ENCODE results near the gene CRYGB.

DNA sequence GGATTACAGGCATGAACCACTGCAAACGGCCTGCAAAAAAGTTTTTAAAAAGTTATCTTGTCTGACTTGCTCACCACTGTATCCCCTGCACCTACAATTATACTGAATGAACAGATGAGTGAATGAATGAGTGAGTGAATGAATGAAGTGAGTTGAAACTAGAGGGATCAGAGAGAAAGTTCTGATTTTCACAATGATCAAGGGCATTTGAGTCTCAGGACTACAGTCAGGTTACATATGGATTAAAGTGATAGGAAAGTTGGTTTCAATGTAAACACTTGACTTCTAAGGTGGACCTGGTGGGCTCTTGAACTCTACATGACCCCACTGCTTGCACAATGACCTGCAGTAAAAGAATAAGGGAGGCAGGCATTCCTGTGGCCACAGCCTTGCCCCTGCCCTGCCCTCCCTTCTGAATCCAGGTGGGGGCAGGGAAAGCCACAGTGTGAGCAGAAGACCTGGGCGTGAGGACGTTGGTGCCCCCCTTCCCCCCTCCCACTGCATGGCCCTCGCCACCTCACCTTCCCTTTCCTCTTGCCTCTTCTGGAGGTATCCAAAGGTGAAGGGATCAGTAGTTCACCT is 33.2 kb upstream of the CRYGB start:
- TF ChIP-seq, protein P1, sequence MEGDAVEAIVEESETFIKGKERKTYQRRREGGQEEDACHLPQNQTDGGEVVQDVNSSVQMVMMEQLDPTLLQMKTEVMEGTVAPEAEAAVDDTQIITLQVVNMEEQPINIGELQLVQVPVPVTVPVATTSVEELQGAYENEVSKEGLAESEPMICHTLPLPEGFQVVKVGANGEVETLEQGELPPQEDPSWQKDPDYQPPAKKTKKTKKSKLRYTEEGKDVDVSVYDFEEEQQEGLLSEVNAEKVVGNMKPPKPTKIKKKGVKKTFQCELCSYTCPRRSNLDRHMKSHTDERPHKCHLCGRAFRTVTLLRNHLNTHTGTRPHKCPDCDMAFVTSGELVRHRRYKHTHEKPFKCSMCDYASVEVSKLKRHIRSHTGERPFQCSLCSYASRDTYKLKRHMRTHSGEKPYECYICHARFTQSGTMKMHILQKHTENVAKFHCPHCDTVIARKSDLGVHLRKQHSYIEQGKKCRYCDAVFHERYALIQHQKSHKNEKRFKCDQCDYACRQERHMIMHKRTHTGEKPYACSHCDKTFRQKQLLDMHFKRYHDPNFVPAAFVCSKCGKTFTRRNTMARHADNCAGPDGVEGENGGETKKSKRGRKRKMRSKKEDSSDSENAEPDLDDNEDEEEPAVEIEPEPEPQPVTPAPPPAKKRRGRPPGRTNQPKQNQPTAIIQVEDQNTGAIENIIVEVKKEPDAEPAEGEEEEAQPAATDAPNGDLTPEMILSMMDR (IDR thresholded peaks at IDR 0.05), result no peak
- no peak for TF ChIP-seq POLR2A (IDR thresholded peaks at IDR 0.05)

Data from right lobe of liver (tissue), 4 donors.